NCI-H2171 treated with DMSO at 0.1 percent for 48 hours (cell line): Measurements from ENCODE around the gene WFIKKN2.
"Not testable (repeated sequence)": the region's sequence is repeated elsewhere in the genome, so short reads cannot be mapped to it uniquely, and the experiment has no call there.

Experiments used
- DNase-seq: peaks from one replicate; lab custom pipeline; 2025; lab: John Stamatoyannopoulos, UW

Gene WFIKKN2

GRCh38 chr17:50835301-50836234 is at the start of gene WFIKKN2:
Gene WFIKKN2, plus strand, starts transcription at chr17:50835586. Its CDS starts 352 bp downstream, at chr17:50835938.
- DNase-seq: peak; percentile 58

- DNase-seq: peak; percentile 15
Measured at GRCh38 chr17:50785946-50786570, 49.3 kb upstream of the WFIKKN2 start.

- DNase-seq: peak; percentile 39
Measured at GRCh38 chr17:50787106-50787505, 48.3 kb upstream of the WFIKKN2 start.

- DNase-seq: no peak
Measured at GRCh38 chr17:50790618-50791017, 44.8 kb upstream of the WFIKKN2 start.

- no peak for DNase-seq
Measured at GRCh38 chr17:50792132-50792531, 43.3 kb upstream of the WFIKKN2 start.

- DNase-seq: no peak
Measured at GRCh38 chr17:50793007-50793406, 42.4 kb upstream of the WFIKKN2 start.

GRCh38 chr17:50794361-50794760 is 41.0 kb upstream of the WFIKKN2 start:
- DNase-seq: peak; percentile 25

GRCh38 chr17:50797135-50797810 is 38.1 kb upstream of the WFIKKN2 start:
- DNase-seq: no peak

- peak; percentile 73 for DNase-seq
Measured at GRCh38 chr17:50798424-50799288, 36.7 kb upstream of the WFIKKN2 start.

- DNase-seq: no peak
Measured at GRCh38 chr17:50799582-50799981, 35.8 kb upstream of the WFIKKN2 start.

- no peak for DNase-seq
Measured at GRCh38 chr17:50800196-50800700, 35.1 kb upstream of the WFIKKN2 start.

- no peak for DNase-seq
Measured at GRCh38 chr17:50802609-50803571, 32.5 kb upstream of the WFIKKN2 start.

- no peak for DNase-seq
Measured at GRCh38 chr17:50803676-50804075, 31.7 kb upstream of the WFIKKN2 start.

- not testable (repeated sequence) for DNase-seq
Measured at GRCh38 chr17:50804749-50805475, 30.5 kb upstream of the WFIKKN2 start.

GRCh38 chr17:50805486-50805885 is 29.9 kb upstream of the WFIKKN2 start:
- no peak for DNase-seq

- no peak for DNase-seq
Measured at GRCh38 chr17:50806141-50806643, 29.2 kb upstream of the WFIKKN2 start.

GRCh38 chr17:50807009-50807408 is 28.4 kb upstream of the WFIKKN2 start:
- no peak for DNase-seq

- no peak for DNase-seq
Measured at GRCh38 chr17:50807675-50808074, 27.7 kb upstream of the WFIKKN2 start.

GRCh38 chr17:50808413-50808812 is 27.0 kb upstream of the WFIKKN2 start:
- DNase-seq: no peak
